GM12878 (cell line): ENCODE data around the gene CEBPG. TPM values are rescaled to one million over a fixed set of nuclear protein-coding genes. Genes with fewer than 3 reads are reported as not detected.
A peak's percentile ranks its signal among the peaks of the same experiment; 100 is the strongest.

Experiments
- ATF2 ChIP-seq: IDR thresholded peaks from 2 replicates; pipeline ENCODE4 v1.6.1; 2012; ENCODE audit warnings: low read length, inconsistent platforms
- BACH1 ChIP-seq: fragments of 450-650 bp; IDR thresholded peaks from 2 replicates; pipeline ENCODE4 v1.6.1; 2017; ENCODE audit warnings: mild to moderate bottlenecking, borderline replicate concordance
- BHLHE40 ChIP-seq, 2 experiments: fragments of 450-650 bp in 1 of 2; IDR thresholded peaks; 2 replicates each; pipeline ENCODE4 v1.6.1; 2011 to 2017; ENCODE audit warnings: low read depth in 2 of 2, borderline replicate concordance in 1 of 2, improper control_type of control experiment in 1 of 2, low read length in 1 of 2, mild to moderate bottlenecking in 1 of 2
- CEBPB ChIP-seq, 2 experiments: fragments of 150-350 bp in 1 of 2; IDR thresholded peaks; 2 replicates each; pipeline ENCODE4 v1.6.1; 2012 to 2014; ENCODE audit warnings: low read depth in 2 of 2, low read length in 2 of 2, borderline replicate concordance in 1 of 2, inconsistent platforms in 1 of 2
- CREB1 ChIP-seq: IDR thresholded peaks from 2 replicates; pipeline ENCODE4 v1.6.1; 2012; ENCODE audit warnings: low read depth, mild to moderate bottlenecking, inconsistent platforms
- E2F4 ChIP-seq: IDR thresholded peaks from 2 replicates; pipeline ENCODE4 v1.6.1; 2012; ENCODE audit warnings: low read depth, low read length, improper control_type of control experiment
- E2F8 ChIP-seq: fragments of 450-650 bp; IDR thresholded peaks from 2 replicates; pipeline ENCODE4 v1.6.1; 2018; ENCODE audit warnings: mild to moderate bottlenecking, low read depth, moderate library complexity; ENCODE audit not compliant: partially characterized antibody
- EZH2 ChIP-seq: IDR thresholded peaks from 2 replicates; pipeline ENCODE4 v1.6.1; 2012; ENCODE audit warnings: low read depth, mild to moderate bottlenecking, control low read depth, inconsistent platforms, low read length, borderline replicate concordance; ENCODE audit not compliant: control insufficient read depth
- MLLT1 ChIP-seq: fragments of 450-650 bp; IDR thresholded peaks from 2 replicates; pipeline ENCODE4 v1.6.1; 2016; ENCODE audit warnings: mild to moderate bottlenecking
- NR2F1 ChIP-seq: fragments of 450-650 bp; conservative IDR thresholded peaks from 2 replicates; pipeline ENCODE4 v1.6.1; 2017; ENCODE audit warnings: mild to moderate bottlenecking
- RCOR1 ChIP-seq: conservative IDR thresholded peaks from 2 replicates; pipeline ENCODE4 v1.6.1; 2012; ENCODE audit warnings: low read depth, low read length, improper control_type of control experiment
- RUNX3 ChIP-seq: IDR thresholded peaks from 2 replicates; pipeline ENCODE4 v1.6.1; 2012; ENCODE audit warnings: low read length, inconsistent platforms
- WRNIP1 ChIP-seq: IDR thresholded peaks from 2 replicates; pipeline ENCODE4 v1.6.1; 2011; ENCODE audit warnings: low read depth, low read length, improper control_type of control experiment, borderline replicate concordance
- YY1 ChIP-seq: IDR thresholded peaks from 2 replicates; pipeline ENCODE4 v1.6.1; 2011; ENCODE audit warnings: low read depth, mild to moderate bottlenecking, low read length
- ZNF217 ChIP-seq: fragments of 450-650 bp; IDR thresholded peaks from 2 replicates; pipeline ENCODE4 v1.6.1; 2017; ENCODE audit warnings: antibody characterized with exemption, mild to moderate bottlenecking
- ZNF622 ChIP-seq: fragments of 450-650 bp; IDR thresholded peaks from 2 replicates; pipeline ENCODE4 v1.6.1; 2017; ENCODE audit warnings: mild to moderate bottlenecking, inconsistent platforms
- ZNF687 ChIP-seq: fragments of 450-650 bp; IDR thresholded peaks from 2 replicates; pipeline ENCODE4 v1.6.1; 2017; ENCODE audit warnings: mild to moderate bottlenecking, moderate library complexity
- polyA plus RNA-seq, 11 experiments: library from polyadenylated mRNA; depleted of rRNA in 4 of 11; unstranded in 6 of 11; stranded (reverse) in 5 of 11; fragments of >200 nt; fragmentation: Nextera tagmentation in 4 of 11; fragmentation: Illumina TruSeq in 1 of 11; extraction: Ambion mirVana in 4 of 11; extraction: Trizol in 1 of 11; gene quantifications; 1 replicate in 1 of 11; 2 replicates in 10 of 11; pipeline versions ENCODE4 v1.2.1 to v1.2.3, GENCODE V29; 2011 to 2016; ENCODE audit warnings: inconsistent platforms in 2 of 11, missing spikeins in 2 of 11, low read depth in 1 of 11
- total RNA-seq, 4 experiments: library from RNA; depleted of rRNA in 3 of 4; stranded (reverse); fragments of >200 nt in 3 of 4; fragmentation: Illumina TruSeq in 1 of 4; extraction: Trizol in 1 of 4; gene quantifications; 2 replicates each; pipeline versions ENCODE4 v1.2.1 to v1.2.3, GENCODE V29; 2013 to 2021

Gene CEBPG
- total and polyA plus RNA-seq, 10 of the 15 experiments (the other 5 are each of a cell fraction or from before 2014, with no cell fraction given): 5.2 to 22.4 (median 20.0) TPM

- 0 out of 2 replicates have a peak, but pooled peaks have one; percentile 4 for TF ChIP-seq RCOR1
- peak; percentile 68 for TF ChIP-seq NR2F1
- TF ChIP-seq CEBPB (IDR thresholded peaks at IDR 0.05; ENCODE audit: borderline replicate concordance in 1 of 2, low read depth in 2 of 2, low read length in 2 of 2): peak in 1 of 2 experiments; percentile 54; a peak in 1 of 4 replicates
- peak in 1 of 2 experiments; percentile 59; a peak in 2 of 4 replicates for TF ChIP-seq BHLHE40 (IDR thresholded peaks at IDR 0.05; ENCODE audit: borderline replicate concordance in 1 of 2, low read depth in 2 of 2, low read length in 1 of 2)
- no peak for TF ChIP-seq ZNF622
- TF ChIP-seq ZNF217: peak; percentile 34; the same call in 1 of the 2 replicates
- no peak for TF ChIP-seq WRNIP1
- TF ChIP-seq ATF2: no peak
- TF ChIP-seq CREB1: peak; percentile 29; the same call in 1 of the 2 replicates
- TF ChIP-seq YY1: peak; percentile 63; the same call in 1 of the 2 replicates
- peak; percentile 43 for TF ChIP-seq RUNX3
- peak; percentile 53 for TF ChIP-seq ZNF687
- no peak for TF ChIP-seq E2F8
- no peak for TF ChIP-seq E2F4
- TF ChIP-seq BACH1: peak; percentile 39; the same call in 1 of the 2 replicates
- TF ChIP-seq EZH2: no peak
- TF ChIP-seq MLLT1: no peak
Observed at GRCh38 chr19:33373453-33374235, at the start of gene CEBPG (continued).
